G401 (cell line): ENCODE measurements around the gene TRMT61A. TPM values are rescaled to one million over a fixed set of nuclear protein-coding genes. Genes with fewer than 3 reads are reported as not detected.
"Not testable (repeated sequence)": the region's sequence is repeated elsewhere in the genome, so short reads cannot be mapped to it uniquely, and the experiment has no call there.

Experiments
- DNase-seq: peaks from one replicate; pipeline ENCODE4 v3.0.0-alpha.2; 2015; ENCODE audit warnings: low spot score
- in situ Hi-C: cut with HindIII; loops from 2 replicates; pipeline ENCODE4 v1.10.0; 2016; ENCODE audit warnings: low sequenced_read_pairs, mixed read lengths
- total RNA-seq: library from RNA; depleted of rRNA; stranded (reverse); fragments of >200 nt; shearing (Covaris generic); gene quantifications from 2 replicates; pipeline ENCODE4 v1.2.3, GENCODE V29; 2014

The TRMT61A gene
- total RNA-seq, 1 experiment from 2014 or later = 17.6 TPM

DNA sequence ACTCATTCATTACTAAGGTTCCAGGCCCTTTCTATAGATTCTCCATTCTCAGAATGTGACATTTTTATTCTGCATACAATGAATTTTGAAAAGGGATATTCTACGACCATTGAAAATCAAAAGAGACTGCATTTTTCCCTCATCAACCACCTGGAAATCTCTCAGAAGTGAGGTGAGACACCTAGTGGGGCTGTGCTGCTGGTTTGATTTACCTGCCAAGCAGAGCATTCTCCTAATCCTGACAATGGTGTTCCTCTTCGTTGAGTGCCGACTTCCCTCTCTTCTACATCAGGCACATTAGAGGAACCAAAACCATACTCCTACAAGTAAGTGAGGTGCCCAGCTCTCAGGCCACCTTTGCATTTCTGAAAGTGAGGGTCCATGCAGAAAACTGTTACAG is 21.2 kb upstream of the TRMT61A start:
- in situ Hi-C loops = no loop called here
- DNase-seq = no peak

DNA sequence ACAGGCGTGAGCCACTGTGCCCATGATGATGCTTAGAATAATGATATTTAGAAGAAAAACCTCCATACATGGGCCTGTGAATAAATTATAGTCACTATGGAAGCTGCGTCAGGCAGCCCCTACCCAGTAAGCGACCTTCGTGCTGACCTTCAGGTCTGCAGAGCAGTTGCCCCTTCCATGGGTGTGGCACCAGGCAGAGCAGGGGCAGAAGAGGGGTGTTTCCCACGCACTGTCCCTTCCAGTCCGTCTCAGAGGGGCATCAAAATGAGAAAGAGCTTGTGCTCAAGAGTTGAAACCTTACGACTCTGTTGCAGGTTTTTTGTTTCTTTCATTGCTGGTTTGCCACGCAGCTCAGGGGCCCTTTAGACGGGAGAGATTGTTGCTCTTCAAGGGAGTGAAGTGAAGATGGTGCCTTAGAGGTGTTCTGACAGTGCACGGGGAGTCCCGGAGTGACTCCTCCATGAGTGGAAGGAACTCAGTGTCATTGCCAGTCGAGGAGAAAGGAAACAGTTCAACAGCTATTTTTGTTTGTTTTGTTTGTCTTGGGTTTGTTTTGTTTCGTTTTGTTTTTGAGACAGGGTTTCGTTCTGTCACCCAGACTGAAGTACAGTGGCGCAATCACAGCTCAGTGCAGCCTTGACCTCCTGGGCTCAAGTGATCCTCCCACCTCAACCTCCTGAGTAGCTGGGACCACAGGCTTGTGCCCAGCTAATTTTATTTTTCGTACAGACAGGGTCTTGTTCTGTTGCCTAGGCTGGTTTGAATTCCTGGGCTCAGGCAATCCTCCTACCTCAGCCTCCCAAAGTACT is 20.3 kb upstream of the TRMT61A start:
- no peak for DNase-seq
- in situ Hi-C loops = no loop called here

DNA sequence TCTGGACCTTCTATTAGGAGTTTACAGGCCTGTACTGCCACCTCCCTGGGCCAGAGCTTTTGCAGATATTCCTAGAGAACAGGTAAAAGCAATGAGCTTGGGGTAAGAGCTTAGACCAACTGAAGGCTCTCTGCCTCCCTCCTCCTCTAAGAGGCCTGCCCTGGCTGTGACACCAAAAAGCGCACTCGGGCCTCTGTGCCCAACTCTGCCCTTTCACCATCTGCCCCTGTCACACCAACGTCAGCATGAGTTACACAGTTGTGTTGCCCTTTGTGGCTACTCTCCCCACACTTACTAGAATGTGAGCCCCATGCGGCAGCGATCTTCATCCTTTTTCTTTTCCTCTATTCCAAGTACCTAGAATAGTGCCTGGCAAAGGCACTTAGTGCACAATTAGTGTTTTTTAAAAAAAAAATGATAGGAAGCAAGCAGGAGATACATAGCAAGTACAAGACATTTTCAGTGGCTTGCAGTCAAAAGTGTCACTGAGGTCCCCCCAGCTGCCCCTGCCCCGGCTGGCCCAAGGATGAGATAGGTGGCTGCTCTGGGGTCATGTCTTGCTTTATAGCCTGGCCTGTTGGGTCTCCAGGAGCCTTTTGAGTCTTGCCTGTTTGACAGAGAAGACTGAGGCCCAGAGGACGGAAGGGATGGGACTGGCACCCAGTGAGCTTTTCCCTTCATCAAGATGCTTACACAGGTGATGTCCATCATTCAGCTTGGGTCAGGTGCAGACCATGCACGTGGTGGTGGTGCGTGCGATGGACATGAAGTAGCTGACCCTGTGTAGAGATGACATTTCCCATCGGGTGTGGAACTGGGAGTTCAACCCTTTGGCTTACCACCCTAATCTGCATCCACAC is 18.9 kb upstream of the TRMT61A start:
- DNase-seq = no peak

DNA sequence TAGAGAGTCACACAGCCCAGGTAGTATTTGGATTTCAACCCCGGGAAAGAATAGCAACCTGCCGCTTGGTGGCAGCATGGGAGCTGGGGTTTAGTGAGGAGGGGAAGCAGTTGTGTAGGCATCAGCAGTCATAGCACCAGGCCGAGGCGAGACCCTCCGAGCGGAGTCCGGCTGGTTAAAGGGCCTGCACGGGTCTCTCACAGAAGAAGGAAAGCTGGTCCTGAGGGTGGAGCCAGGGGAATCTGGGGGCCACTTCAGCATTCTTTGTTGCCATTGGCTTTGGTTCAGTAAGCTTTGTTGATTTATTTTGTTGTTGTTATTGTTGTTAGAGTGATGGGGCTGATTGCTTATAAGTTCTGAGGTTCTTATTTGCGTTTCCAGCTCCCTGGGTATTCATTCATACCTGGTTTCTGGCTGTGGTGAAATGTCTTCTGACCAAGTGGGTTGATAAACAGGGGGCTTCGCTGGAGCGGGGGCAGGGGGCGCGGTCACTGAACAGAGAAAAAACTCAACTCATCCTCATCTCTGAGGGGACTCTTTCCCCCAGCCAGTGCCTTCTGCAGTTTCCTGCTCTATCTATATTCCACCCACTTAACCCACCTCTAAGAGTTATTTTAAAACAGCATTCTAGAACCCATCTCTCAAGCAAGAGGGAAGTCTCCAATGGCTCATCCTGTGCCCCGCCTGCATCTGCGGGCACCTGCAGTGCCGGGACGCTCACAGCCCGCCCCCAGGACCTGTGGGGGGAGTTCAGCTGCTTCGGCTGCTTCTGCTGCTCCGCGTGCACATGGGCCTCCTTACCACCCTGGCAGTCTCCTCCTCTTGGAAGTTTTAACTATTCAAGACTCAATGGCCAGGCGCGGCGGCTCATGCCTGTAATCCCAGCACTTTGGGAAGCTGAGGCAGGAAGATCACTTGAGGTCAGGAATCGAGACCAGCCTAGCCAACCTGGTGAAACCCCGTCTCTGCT is 18.0 kb upstream of the TRMT61A start:
- no peak for DNase-seq
- in situ Hi-C loops = loop anchor here (10.0 kb wide), 1 partner anchor 46 kb away; no protein-coding TSS in a partner anchor

More for the DNA sequence above, 18.9 kb upstream of the TRMT61A start:
- in situ Hi-C loops = loop anchor here (10.0 kb wide), 1 partner anchor 45 kb away; no protein-coding TSS in a partner anchor

DNA sequence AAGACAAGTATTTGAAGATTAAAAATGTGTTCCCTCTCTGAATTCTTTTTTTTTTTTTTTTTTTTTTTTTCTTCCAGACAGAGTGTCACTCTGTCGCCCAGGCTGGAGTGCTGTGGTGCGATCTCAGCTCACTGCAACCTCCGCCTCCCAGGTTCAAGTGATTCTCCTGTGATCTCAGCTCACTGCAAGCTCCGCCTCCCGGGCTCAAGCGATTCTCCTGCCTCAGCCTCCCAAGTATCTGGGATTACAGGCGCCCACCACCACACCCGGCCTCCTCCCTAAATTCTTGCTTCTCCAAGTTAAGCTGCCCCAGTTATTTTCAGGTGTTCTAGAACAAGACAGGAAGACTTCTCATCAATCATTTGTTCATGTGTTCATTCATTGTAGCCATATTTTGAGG is 16.8 kb upstream of the TRMT61A start:
- not testable (repeated sequence) for DNase-seq
- in situ Hi-C loops = loop anchor here (10.0 kb wide), 1 partner anchor 47 kb away; no protein-coding TSS in a partner anchor

DNA sequence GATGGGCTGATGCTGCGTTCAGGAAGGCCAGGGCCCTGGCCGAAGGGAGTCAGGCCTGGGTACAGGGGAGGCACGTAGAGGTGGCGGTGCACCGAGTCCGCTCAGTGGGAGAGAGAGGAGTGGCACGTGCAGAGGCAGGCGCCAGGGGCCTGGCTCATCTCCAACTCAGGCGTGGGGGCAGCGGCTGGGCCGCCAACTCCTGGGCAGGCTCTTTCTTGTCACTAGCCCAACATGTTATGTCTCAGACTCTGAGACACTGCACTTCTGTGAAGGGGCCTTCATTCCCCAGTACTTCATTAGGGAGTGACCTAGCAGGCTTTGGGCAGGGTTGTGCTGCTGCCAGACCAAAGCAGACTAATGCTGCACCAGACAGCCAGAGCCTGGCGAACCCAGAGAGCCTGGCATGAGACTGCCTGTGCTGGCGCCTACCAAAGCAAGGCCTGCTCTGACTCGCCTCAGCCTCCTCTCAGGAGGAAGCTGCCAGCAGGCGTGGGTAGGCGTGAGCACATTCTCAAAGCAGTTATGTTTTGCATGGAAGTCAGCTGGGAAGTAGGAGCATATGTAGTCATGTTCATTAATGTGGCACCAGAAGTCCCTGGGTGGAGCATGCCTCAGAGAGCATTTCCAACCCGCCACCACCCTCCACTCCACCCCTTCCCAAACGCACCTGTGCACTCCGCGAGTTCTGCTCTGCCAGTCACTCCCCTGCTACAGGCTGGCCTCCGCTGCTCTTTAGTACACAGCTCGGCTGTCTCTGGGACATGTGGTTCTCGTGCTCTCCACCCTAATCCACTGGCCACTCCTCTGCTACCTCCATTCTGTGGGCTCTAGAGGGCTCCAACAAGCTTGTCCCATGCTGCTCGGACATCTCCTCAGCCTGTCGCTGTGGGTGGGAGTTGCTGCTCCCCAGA is 16.0 kb upstream of the TRMT61A start:
- in situ Hi-C loops = loop anchor here (10.0 kb wide), 1 partner anchor 48 kb away; no protein-coding TSS in a partner anchor
- peak; percentile 88 for DNase-seq

DNA sequence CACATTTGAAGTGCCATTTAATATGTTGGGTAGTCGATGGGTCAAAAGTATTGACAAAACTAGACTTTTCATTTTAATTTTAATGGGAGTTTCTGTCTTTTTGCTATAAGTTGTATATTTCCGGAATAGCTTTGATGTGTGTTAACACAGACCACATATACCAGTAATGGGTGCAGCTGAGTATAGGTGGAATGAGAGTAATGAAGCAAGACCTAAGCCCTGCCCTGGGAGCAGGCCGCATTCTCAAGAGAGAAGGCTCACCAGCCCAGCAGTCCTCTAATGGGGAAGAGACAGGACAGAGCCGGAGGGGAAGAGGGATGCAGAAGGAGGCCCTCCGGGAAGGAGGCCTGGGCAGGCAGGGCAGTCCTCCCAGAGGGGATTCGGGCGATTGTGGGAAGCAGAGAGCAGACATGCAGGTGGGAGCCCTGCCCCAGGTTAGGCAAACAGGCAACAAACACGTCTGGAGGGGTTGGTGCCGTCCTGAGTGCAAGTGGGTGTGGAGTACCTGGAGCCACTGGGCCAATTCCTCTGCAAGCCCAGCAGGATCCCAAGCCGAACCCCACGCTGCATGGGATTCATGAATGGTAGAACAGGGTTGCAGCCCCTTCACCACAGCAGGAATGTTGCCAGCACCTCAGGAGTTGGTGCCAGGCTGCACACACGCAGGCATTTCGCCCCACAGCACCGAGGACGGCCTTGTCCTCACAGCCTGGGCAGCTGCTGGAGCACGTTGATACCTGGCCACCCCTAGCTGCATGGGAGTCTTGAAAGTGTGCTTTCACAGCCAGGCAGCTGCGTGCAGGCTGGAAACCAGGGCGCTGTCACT is 14.2 kb upstream of the TRMT61A start:
- no peak for DNase-seq
- in situ Hi-C loops = loop anchor here (10.0 kb wide), 1 partner anchor 50 kb away; no protein-coding TSS in a partner anchor

DNA sequence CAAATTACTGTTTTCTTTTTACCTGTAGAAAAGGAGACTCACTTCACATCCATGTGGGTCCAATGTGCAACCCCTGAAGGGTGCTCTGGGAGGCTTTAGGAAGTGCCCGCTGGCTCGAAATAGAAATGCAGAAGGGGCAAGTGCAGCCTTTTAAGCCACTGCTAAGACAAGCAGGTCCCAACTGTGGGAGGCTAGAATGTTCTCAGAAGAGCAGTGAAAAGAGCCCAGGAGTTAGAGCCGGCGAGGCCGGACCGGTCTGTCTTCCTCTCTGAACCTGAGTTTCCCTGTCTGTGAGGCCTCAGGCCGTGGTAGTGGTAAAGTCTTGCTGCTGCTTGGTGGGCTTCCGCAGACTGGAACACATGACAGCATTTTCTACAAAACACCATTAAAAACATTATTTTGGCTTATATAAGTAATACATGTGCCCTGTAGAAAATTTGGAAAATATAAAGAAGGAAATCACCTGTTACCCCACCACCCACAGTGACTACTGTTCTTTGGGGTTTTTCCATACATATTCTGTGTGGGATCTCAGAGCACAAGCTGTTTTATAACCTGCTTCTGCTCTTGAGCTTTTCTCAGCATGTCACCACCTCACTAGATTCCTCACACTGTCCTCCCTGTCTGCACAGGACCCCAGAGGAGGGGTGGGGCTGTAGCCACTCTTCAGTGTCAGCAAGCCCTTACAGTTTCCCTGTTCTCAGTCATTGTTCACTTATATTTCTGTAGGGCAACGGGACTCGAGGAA is 12.4 kb upstream of the TRMT61A start:
- DNase-seq = peak; percentile 41
- in situ Hi-C loops = loop anchor here (10.0 kb wide), 1 partner anchor 52 kb away; no protein-coding TSS in a partner anchor

DNA sequence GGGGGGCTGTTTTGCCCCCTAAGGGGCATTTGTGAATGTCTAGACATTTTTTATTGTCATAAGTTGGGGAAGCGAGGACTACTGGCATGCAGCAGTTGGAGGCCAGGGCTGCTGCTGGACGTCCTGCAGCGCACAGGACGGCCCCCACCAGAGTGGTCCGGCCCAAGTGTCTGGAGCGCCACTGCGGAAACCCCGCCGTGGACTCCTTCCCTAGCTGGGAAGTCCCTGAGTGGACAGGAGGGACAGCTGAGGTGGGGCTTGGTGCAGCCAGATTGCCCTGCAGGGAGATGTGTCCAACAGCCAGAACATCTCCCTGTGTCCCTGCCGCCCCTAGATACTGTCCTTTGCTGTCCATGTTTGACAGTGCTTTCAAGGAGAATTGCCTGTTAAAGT is 11.8 kb upstream of the TRMT61A start:
- no peak for DNase-seq
- in situ Hi-C loops = loop anchor here (10.0 kb wide), 1 partner anchor 52 kb away; no protein-coding TSS in a partner anchor

DNA sequence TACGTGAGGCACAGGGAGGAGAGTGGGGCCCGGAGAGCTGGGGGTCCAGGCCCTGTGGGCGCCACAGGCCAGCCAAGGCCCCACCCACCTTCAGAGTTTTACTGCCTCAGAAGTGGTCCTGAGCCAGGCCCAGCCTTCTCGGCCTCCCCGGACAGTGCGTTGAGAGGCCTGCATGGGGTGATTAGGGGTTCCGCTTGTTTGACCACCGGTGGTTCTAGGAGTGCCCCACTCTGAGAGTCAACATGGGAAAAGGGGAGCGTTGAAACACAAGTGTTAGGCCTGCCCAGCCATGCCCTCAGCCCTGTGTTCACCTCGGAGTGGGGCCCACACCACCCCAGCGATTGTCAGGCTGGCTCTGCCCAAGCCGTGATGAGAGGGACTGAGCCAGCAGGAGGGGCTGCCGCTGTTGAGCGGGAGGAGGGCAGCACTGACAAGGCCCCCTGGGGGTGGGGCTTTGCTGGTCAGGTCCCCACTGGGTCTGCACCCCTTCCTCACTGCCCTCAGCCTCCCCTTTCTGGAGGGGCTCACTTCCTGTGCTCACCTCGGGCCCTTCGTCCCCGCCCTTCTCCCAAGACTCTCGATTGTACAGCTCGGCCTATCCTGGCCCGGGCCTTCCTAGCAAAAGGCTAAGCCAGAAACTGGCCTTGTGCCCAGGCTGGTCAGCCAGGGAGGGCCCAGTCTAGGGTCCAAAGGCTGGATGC is 11.1 kb upstream of the TRMT61A start:
- peak; percentile 58 for DNase-seq
- in situ Hi-C loops = loop anchor here (10.0 kb wide), 1 partner anchor 53 kb away; no protein-coding TSS in a partner anchor

DNA sequence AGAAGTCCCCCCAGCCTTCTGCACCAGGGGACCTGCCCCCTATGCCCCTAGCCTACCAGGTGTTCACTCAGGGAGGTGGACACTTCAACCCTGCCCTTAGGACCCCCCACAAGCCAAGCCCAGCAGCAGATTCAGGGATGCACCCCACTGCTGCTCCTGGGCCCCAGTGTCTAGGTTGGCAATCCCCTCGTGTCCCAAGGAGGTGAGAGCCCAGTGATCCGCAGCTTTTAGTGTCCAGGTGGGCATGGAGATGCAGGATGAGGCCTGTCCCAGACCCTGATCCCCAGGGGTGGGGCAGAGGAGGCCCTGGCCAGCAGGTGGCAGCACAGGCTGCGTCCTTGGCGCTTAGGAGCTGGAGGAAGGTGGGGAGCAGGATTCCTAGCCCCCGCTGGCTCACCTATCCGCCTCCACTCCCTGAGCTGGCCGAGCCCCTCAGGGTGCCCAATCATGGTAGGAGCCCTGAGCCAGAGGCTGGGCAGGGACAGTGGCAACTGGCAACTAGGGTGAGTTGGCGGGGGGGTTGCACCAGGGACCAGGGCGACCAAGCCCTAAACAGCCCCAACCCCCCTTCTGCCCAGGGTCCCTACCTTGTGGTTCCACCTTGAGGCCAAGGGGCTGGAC is 10.5 kb upstream of the TRMT61A start:
- peak; percentile 70 for DNase-seq
- in situ Hi-C loops = loop anchor here (10.0 kb wide), 1 partner anchor 54 kb away; no protein-coding TSS in a partner anchor

DNA sequence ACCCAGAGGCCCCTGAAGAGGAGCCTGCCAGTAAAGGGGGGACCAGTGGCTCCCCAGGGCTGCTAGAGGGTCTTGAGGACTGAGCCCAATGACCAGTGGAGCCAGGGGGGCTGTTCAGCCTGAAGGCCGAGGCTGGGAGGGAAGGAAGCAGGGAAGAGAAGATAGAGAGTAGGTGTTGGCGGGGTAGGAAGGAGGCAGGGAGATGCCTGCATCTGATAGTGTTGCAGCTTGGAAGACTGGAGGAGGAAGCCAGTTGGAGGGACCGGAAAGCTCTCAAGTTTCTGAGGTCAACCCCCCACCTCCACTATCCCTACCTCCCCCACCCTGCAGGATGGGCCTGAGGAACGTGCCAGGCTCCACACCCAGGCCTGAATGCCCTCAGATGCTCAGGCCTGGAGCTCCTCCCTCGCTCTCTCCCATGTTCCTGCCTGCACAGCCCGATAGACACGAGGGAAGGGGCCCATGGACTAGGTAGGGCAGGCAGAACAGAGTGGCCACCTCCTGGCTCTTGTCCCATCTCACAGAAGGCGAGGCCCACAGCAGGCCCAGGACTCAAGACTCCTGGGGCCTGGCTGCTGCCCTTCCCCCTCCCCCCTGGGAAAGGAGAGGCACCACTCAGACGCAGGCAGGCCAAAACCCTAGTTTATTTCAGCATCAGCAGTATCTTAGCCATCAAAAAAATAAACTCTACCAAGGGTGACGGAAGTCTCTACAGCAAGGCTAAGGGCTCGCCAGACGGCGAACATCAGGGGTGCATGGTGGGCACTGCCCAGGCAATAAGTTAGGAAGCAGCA is 9.8 kb upstream of the TRMT61A start:
- in situ Hi-C loops = loop anchor here (10.0 kb wide), 1 partner anchor 54 kb away; no protein-coding TSS in a partner anchor

DNA sequence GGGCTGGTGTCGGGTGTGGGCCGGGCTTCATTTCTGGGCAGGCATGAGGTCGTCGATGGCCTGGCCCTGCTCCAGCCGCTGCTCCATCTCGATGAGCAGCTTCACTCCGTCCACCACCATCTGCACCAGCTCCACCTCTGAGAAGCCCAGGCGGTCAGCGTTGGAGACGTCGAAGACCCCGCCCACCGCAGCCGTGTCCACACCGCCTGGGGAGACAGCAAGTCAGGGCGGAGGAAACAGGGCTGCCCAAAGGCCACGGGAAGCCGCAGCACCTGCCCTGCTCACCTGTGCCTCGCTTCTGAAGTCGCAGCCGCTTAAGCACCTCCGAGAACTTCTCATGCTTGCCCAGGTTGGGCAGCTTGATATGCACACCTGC is 9.2 kb upstream of the TRMT61A start:
- in situ Hi-C loops = loop anchor here (10.0 kb wide), 1 partner anchor 55 kb away; no protein-coding TSS in a partner anchor
- no peak for DNase-seq

More for the DNA sequence above, 9.8 kb upstream of the TRMT61A start:
- peak; percentile 60 for DNase-seq

DNA sequence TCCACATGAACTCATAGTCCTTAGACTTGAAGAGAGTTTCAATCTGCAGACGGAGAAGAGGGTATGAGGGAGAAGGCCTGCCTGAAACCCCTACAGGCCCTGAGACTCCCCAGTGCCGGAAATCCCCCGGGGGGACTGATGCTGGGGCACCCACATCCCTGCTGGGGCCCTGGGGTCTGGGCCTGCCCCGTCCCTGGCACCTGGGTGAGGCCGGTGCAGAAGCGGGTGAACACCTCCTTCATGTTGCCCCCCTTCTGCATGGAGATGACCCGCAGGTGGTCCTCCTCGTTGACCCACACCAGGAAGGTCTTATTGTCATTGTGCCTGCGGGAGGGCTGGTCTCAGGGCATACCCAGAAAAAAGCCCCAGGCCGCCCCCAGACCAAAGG is 8.7 kb upstream of the TRMT61A start:
- DNase-seq = no peak

More for the DNA sequence above, 8.7 kb upstream of the TRMT61A start:
- in situ Hi-C loops = no loop called here
